Measurements from ENCODE around the gene HS2ST1. TPM values are rescaled to one million over a fixed set of nuclear protein-coding genes. Genes with fewer than 3 reads are reported as not detected.
"Not testable (repeated sequence)": the region's sequence is repeated elsewhere in the genome, so short reads cannot be mapped to it uniquely, and the experiment has no call there.

HS2ST1 gene
- total and polyA plus RNA-seq, 8 donors: 22.5 to 92.2 (median 70.7) TPM

DNA sequence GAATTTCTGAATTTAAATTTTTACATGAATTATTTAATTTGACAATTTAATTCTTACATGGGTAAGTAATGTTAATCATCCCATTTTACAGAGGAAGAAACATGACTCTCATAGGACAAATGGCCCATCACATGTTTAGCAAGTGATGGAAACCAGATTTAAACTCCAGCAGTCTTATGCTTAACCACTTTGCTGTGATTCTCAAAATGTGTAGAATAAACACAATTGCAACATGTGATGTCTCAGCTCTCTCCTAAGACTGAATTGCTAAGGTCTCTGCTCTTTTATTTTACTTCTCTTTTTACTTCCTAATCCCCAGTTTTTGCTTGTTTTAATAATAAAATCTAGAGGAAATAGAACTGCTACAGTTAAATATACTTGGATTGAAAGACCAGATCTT, 42.8 kb downstream of the HS2ST1 start:
- H3K36me3 ChIP-seq: no peaks in the 10 kb centered on the region
- no peak overlapping the region for H3K27ac ChIP-seq
- H3K4me1 ChIP-seq: no peaks in the 10 kb centered on the region
- no peaks in the 10 kb centered on the region for H3K27me3 ChIP-seq
- ATAC-seq (no peak), DNase-seq (no peak)
- H3K4me3 ChIP-seq: no peak overlapping the region
- no peaks in the 10 kb centered on the region for H3K9me3 ChIP-seq
- intact Hi-C loops (cut with DNase I): loop anchor here in 1 of 2 donors (10.0 kb wide), 1 partner anchor 122 kb away; no protein-coding TSS in a partner anchor
- TF ChIP-seq, protein P1, sequence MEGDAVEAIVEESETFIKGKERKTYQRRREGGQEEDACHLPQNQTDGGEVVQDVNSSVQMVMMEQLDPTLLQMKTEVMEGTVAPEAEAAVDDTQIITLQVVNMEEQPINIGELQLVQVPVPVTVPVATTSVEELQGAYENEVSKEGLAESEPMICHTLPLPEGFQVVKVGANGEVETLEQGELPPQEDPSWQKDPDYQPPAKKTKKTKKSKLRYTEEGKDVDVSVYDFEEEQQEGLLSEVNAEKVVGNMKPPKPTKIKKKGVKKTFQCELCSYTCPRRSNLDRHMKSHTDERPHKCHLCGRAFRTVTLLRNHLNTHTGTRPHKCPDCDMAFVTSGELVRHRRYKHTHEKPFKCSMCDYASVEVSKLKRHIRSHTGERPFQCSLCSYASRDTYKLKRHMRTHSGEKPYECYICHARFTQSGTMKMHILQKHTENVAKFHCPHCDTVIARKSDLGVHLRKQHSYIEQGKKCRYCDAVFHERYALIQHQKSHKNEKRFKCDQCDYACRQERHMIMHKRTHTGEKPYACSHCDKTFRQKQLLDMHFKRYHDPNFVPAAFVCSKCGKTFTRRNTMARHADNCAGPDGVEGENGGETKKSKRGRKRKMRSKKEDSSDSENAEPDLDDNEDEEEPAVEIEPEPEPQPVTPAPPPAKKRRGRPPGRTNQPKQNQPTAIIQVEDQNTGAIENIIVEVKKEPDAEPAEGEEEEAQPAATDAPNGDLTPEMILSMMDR (IDR thresholded peaks at IDR 0.05): no peak

- ATAC-seq: no peak
- intact Hi-C loops (cut with DNase I): no loop called here
- Histone ChIP-seq H3K36me3 (no peaks in the 10 kb centered on the region), H3K4me1 (peaks cover 0 to 4% of the 10 kb centered on the region in 2 donors), H3K9me3 (no peaks in the 10 kb centered on the region), H3K27ac (no peak overlapping the region), H3K4me3 (no peak overlapping the region), H3K27me3 (no peaks in the 10 kb centered on the region)
- DNase-seq: no peak
- TF ChIP-seq, protein P1 (IDR thresholded peaks at IDR 0.05): no peak
Observed at GRCh38 chr1:86960548-86960947, 46.1 kb downstream of the HS2ST1 start.

GRCh38 chr1:86963841-86964240, 49.4 kb downstream of the HS2ST1 start:
- H3K9me3 ChIP-seq; H3K27ac ChIP-seq; H3K4me1 ChIP-seq; H3K27me3 ChIP-seq; H3K4me3 ChIP-seq; DNase-seq; ATAC-seq; H3K36me3 ChIP-seq; intact Hi-C loops (cut with DNase I): not testable (repeated sequence)

GRCh38 chr1:86965012-86965826, 50.8 kb downstream of the HS2ST1 start:
- ATAC-seq: peak; percentile 69
- no peaks in the 10 kb centered on the region for H3K9me3 ChIP-seq
- no peak overlapping the region for H3K4me3 ChIP-seq
- peaks cover 0 to 8% of the 10 kb centered on the region in 2 donors for H3K4me1 ChIP-seq
- no peak overlapping the region for H3K27ac ChIP-seq
- no peaks in the 10 kb centered on the region for H3K27me3 ChIP-seq
- DNase-seq: peak in 1 of 4 donors; percentile 43
- no peaks in the 10 kb centered on the region for H3K36me3 ChIP-seq
- TF ChIP-seq, protein P1 (IDR thresholded peaks at IDR 0.05): peak; percentile 19 to 56
- intact Hi-C loops (cut with DNase I): no loop called here

DNA sequence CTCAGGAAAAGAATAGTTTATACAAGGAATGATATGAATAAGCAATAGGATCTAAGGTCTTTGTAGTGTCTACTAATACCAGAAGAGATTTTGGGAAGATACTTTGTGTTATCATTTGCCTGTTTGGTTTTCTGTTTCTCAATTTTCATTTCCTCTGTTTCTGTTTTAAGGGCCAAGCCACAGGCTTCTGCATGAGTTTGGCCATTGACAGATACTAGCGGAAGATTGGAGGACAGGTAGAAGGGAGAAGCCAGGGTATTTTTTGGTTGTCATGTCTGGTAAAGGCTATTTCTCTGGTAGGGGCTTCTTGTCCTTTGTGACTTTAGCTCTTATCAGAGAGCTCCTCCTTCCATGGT, 51.4 kb downstream of the HS2ST1 start:
- Histone ChIP-seq H3K9me3 (no peaks in the 10 kb centered on the region), H3K4me1 (peaks cover 0 to 8% of the 10 kb centered on the region in 2 donors), H3K27ac (no peak overlapping the region), H3K27me3 (no peaks in the 10 kb centered on the region), H3K36me3 (no peaks in the 10 kb centered on the region), H3K4me3 (no peak overlapping the region)
- intact Hi-C loops (cut with DNase I): no loop called here
- ATAC-seq (no peak), DNase-seq (no peak)
- TF ChIP-seq, protein P1 (IDR thresholded peaks at IDR 0.05): no peak
